Measurements from ENCODE around the gene EIF2B4. TPM values are rescaled to one million over a fixed set of nuclear protein-coding genes. Genes with fewer than 3 reads are reported as not detected.

EIF2B4 gene
- total and polyA plus RNA-seq, 2 of the 13 experiments (the other 11 are each of a cell fraction or from before 2014, with no cell fraction given), result 91.5 to 96.4 TPM

DNA sequence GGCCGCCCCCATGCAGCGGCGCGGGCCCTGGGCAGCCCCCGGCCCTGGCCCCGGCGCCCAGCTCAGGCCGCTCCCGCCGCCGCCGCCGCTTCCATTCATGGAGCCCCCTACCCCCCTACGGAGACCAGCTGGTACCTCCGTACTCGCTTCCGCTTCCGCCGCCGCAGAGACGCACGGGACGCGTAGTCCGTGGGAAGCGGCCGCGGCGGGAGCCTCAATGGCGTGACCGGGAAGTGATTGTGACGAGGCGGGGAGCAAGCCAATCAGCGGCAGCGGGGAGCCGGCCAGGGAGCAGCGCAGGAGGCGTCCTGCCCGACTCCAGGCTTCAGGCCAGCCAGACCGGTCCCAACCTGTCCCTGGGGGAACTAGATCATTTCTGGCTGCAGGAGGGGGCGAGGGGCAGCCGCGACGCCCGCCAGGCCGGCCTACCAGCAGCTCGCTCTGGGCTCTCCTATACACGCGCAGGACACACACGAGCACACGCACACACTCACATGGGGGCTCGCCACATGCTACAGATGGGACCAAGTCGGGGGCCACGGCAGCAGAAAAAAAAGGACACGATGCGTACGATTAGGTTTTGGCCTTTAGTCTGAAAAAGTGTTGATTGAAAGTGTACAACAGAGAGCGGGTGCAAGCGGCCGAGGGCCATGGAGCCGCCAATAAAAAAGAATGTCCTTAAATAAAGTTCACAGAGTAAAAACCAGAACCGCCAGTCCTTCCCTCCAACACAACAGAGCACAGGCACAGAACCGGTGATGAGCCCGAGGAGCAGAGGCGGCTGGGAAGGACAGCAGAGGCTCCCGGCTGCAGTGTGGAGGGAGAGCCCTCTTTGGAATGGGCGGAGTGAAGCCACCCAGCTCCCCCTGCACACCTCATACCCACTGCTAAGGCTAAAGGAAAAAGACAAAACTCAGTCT lies 10.7 kb upstream of the EIF2B4 start, which contains the start of gene ZNF513 (continued):
- TF ChIP-seq ZBTB1 (CRISPR knock-in tag; IDR thresholded peaks at IDR 0.05; ENCODE audit: borderline replicate concordance) (no peak), STAT6 (CRISPR knock-in tag; IDR thresholded peaks at IDR 0.05; ENCODE audit: borderline replicate concordance) (no peak), SRSF1 (optimal IDR thresholded peaks at IDR 0.05; ENCODE audit: low read depth, low read length) (peak; percentile 79), JARID2 (CRISPR knock-in tag; IDR thresholded peaks at IDR 0.05; ENCODE audit: insufficient replicate concordance) (no peak), ZFP36 (IDR thresholded peaks at IDR 0.05; ENCODE audit: borderline replicate concordance, low read depth, low read length, partially characterized antibody) (no peak), SRSF4 (IDR thresholded peaks at IDR 0.05; ENCODE audit: low read depth, low read length, poor library complexity, severe bottlenecking) (no peak), ZNF34 (CRISPR knock-in tag; IDR thresholded peaks at IDR 0.05; ENCODE audit: borderline replicate concordance) (0 out of 2 replicates have a peak, but pooled peaks have one; percentile 19), POLR2G (IDR thresholded peaks at IDR 0.05; ENCODE audit: low read depth, low read length) (peak; percentile 68; the same call in 1 of the 2 replicates), NFYB (CRISPR knock-in tag; IDR thresholded peaks at IDR 0.05) (peak; percentile 82), NR2C2 (CRISPR knock-in tag; IDR thresholded peaks at IDR 0.05; ENCODE audit: borderline replicate concordance) (peak; percentile 98), ZBTB42 (CRISPR knock-in tag; IDR thresholded peaks at IDR 0.05) (0 out of 2 replicates have a peak, but pooled peaks have one; percentile 41), KLF11 (CRISPR knock-in tag; IDR thresholded peaks at IDR 0.05) (no peak), ZNF160 (CRISPR knock-in tag; IDR thresholded peaks at IDR 0.05) (no peak), ZNF570 (CRISPR knock-in tag; IDR thresholded peaks at IDR 0.05; ENCODE audit: borderline replicate concordance) (no peak), ATF1 (CRISPR knock-in tag; IDR thresholded peaks at IDR 0.05) (no peak), ZFP82 (CRISPR knock-in tag; IDR thresholded peaks at IDR 0.05; ENCODE audit: borderline replicate concordance) (no peak), ZNF639 (CRISPR knock-in tag; conservative IDR thresholded peaks at IDR 0.05) (0 out of 2 replicates have a peak, but pooled peaks have one; percentile 30)
- TF ChIP-seq, protein P1, sequence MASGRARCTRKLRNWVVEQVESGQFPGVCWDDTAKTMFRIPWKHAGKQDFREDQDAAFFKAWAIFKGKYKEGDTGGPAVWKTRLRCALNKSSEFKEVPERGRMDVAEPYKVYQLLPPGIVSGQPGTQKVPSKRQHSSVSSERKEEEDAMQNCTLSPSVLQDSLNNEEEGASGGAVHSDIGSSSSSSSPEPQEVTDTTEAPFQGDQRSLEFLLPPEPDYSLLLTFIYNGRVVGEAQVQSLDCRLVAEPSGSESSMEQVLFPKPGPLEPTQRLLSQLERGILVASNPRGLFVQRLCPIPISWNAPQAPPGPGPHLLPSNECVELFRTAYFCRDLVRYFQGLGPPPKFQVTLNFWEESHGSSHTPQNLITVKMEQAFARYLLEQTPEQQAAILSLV (CRISPR knock-in tag; IDR thresholded peaks at IDR 0.05; ENCODE audit: borderline replicate concordance), result no peak
- TF ChIP-seq, protein P2, sequence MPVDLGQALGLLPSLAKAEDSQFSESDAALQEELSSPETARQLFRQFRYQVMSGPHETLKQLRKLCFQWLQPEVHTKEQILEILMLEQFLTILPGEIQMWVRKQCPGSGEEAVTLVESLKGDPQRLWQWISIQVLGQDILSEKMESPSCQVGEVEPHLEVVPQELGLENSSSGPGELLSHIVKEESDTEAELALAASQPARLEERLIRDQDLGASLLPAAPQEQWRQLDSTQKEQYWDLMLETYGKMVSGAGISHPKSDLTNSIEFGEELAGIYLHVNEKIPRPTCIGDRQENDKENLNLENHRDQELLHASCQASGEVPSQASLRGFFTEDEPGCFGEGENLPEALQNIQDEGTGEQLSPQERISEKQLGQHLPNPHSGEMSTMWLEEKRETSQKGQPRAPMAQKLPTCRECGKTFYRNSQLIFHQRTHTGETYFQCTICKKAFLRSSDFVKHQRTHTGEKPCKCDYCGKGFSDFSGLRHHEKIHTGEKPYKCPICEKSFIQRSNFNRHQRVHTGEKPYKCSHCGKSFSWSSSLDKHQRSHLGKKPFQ (CRISPR knock-in tag; IDR thresholded peaks at IDR 0.05; ENCODE audit: insufficient replicate concordance), result no peak
- TF ChIP-seq, protein P3, sequence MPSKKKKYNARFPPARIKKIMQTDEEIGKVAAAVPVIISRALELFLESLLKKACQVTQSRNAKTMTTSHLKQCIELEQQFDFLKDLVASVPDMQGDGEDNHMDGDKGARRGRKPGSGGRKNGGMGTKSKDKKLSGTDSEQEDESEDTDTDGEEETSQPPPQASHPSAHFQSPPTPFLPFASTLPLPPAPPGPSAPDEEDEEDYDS (CRISPR knock-in tag; IDR thresholded peaks at IDR 0.05), result no peak
